Activated CD4-positive, alpha-beta T cell treated with anti-CD3 and anti-CD28 coated beads, Interleukin-2, Interleukin-4, amounts not matched to agents 100 ng/mL and 50 ng/mL, durations not matched to agents 16 hours and 8 hours (primary cell): ENCODE measurements around the gene ASCC1.

ENCODE experiments used
- DNase-seq: peaks from one replicate; pipeline ENCODE4 v3.0.0-alpha.2; 2020; ENCODE audit warnings: low spot score

Gene ASCC1

GRCh38 chr10:72097448-72098300 lies 118.4 kb downstream of the ASCC1 start:
- DNase-seq, result no peak

GRCh38 chr10:72096115-72097000 lies 119.7 kb downstream of the ASCC1 start:
- DNase-seq, result no peak

GRCh38 chr10:72095195-72095594 lies 120.9 kb downstream of the ASCC1 start:
- DNase-seq, result peak; percentile 52

- DNase-seq, result no peak
Measured at GRCh38 chr10:72094574-72094973, 121.5 kb downstream of the ASCC1 start.

- DNase-seq, result no peak
Measured at GRCh38 chr10:72093450-72093849, 122.6 kb downstream of the ASCC1 start.

- no peak for DNase-seq
Measured at GRCh38 chr10:72092987-72093386, 123.1 kb downstream of the ASCC1 start.

GRCh38 chr10:72092171-72092924 lies 123.7 kb downstream of the ASCC1 start:
- no peak for DNase-seq

- DNase-seq, result no peak
Measured at GRCh38 chr10:72090326-72090725, 125.8 kb downstream of the ASCC1 start.

- DNase-seq, result no peak
Measured at GRCh38 chr10:72089618-72090017, 126.5 kb downstream of the ASCC1 start.

- peak; percentile 58 for DNase-seq
Measured at GRCh38 chr10:72088889-72089575, 127.0 kb downstream of the ASCC1 start.

GRCh38 chr10:72087969-72088888 lies 127.8 kb downstream of the ASCC1 start, which contains the start of gene SPOCK2:
SPOCK2 (minus strand) TSS chr10:72088551; CDS start chr10:72088328, 223 bp downstream.
- DNase-seq, result peak; percentile 57

- DNase-seq, result no peak
Measured at GRCh38 chr10:72087392-72087968, 128.6 kb downstream of the ASCC1 start.

- DNase-seq, result peak; percentile 50
Measured at GRCh38 chr10:72086466-72087391, 129.3 kb downstream of the ASCC1 start.

GRCh38 chr10:72085864-72086465 lies 130.1 kb downstream of the ASCC1 start:
- no peak for DNase-seq

- DNase-seq, result no peak
Measured at GRCh38 chr10:72085166-72085565, 130.9 kb downstream of the ASCC1 start.

GRCh38 chr10:72083790-72084459 lies 132.2 kb downstream of the ASCC1 start:
- peak; percentile 66 for DNase-seq

GRCh38 chr10:72082856-72083789 lies 133.0 kb downstream of the ASCC1 start:
- no peak for DNase-seq
